Body of pancreas (tissue), 4 donors: Measurements from ENCODE around the gene IL10. TPM values are rescaled to one million over a fixed set of nuclear protein-coding genes. Genes with fewer than 3 reads are reported as not detected.

Source experiments
- ATAC-seq: fragments of 150-250 bp; one replicate; pipeline ENCODE4 v1.9.1; 2016
- DNase-seq, 4 donors: peaks; one replicate each; pipeline ENCODE4 v3.0.0-alpha.2; 2019
- H3K27ac ChIP-seq, 4 donors: fragments of 200-600 bp; sonication (generic); 1 replicate in 3 of 4; 2 replicates in 1 of 4; pipeline versions ENCODE4 v1.5.1 to v1.6.1; 2016 to 2019; ENCODE audit warnings: mild to moderate bottlenecking in 1 of 4, mixed read lengths in 1 of 4, moderate library complexity in 1 of 4
- H3K27me3 ChIP-seq, 2 donors: fragments of 200-600 bp; sonication (generic); one replicate each; pipeline ENCODE4 v1.6.0; 2016; ENCODE audit warnings: mild to moderate bottlenecking in 1 of 2
- H3K36me3 ChIP-seq, 2 donors: fragments of 200-600 bp; sonication (generic); replicated peaks in 1 of 2; 2 replicates each; pipeline ENCODE4 v1.5.1; 2016; ENCODE audit warnings: low read depth in 2 of 2; ENCODE audit not compliant: insufficient read depth in 1 of 2
- H3K4me1 ChIP-seq: fragments of 200-600 bp; sonication (generic); one replicate; pipeline ENCODE4 v1.6.0; 2016
- H3K4me3 ChIP-seq, 2 donors: fragments of 200-600 bp; sonication (generic); 1 replicate in 1 of 2; 2 replicates in 1 of 2; pipeline ENCODE4 v1.5.1; 2016 to 2019
- H3K9me3 ChIP-seq, 3 donors: fragments of 200-600 bp; sonication (generic); 1 replicate in 2 of 3; 2 replicates in 1 of 3; pipeline ENCODE4 v1.5.1; 2016
- CTCF ChIP-seq, 7 experiments: fragments of 450-650 bp in 4 of 7; fragments of 200-600 bp in 3 of 7; sonication (generic) in 3 of 7; IDR thresholded peaks; one replicate each; pipeline ENCODE4 v1.5.1; 2016 to 2019; ENCODE audit warnings: antibody characterized with exemption in 7 of 7
- POLR2A ChIP-seq, 3 donors: fragments of 450-650 bp; IDR thresholded peaks; one replicate each; pipeline ENCODE4 v1.6.1; 2016; ENCODE audit warnings: antibody characterized with exemption in 3 of 3, mild to moderate bottlenecking in 2 of 3
- WGBS, 2 donors: methylation state at CpG; one replicate each; pipeline ENCODE4 v1.1.5; 2017; 5-methylcytosine and 5-hydroxymethylcytosine counted together
- intact Hi-C: fragments of 100-400 bp; cut with DNase I; formaldehyde crosslinking; loops from one replicate; pipeline ENCODE4 v1.15.1; 2023
- total RNA-seq, 2 donors: library from RNA; depleted of rRNA; stranded (reverse); fragments of >200 nt; gene quantifications; one replicate each; pipeline ENCODE4 v1.1.0, GENCODE V29; 2016

IL10 gene
- total RNA-seq, 2 donors from 2014 or later = 1.0 TPM; not detected in 1

- Histone ChIP-seq H3K4me1 (no peaks in the 10 kb centered on the region), H3K27ac (no peak overlapping the region), H3K4me3 (no peak overlapping the region), H3K27me3 (no peaks in the 10 kb centered on the region), H3K9me3 (no peaks in the 10 kb centered on the region), H3K36me3 (no peaks in the 10 kb centered on the region)
- 78 to 80% methylated on average over 2 of the region's 2 CpGs for WGBS, 2 donors
- ATAC-seq (no peak), DNase-seq (no peak)
- TF ChIP-seq CTCF (IDR thresholded peaks at IDR 0.05) (no peak), POLR2A (IDR thresholded peaks at IDR 0.05) (no peak)
- intact Hi-C loops = no loop called here
These were observed 40.2 kb upstream of the IL10 start for GRCh38 chr1:206812471-206812870.

- intact Hi-C loops = no loop called here
- Histone ChIP-seq H3K36me3 (no peaks in the 10 kb centered on the region), H3K27me3 (no peaks in the 10 kb centered on the region), H3K27ac (no peak overlapping the region), H3K9me3 (no peaks in the 10 kb centered on the region), H3K4me1 (no peaks in the 10 kb centered on the region), H3K4me3 (no peak overlapping the region)
- 48 to 52% methylated on average over 4 of the region's 4 CpGs for WGBS, 2 donors
- peak; percentile 56 for ATAC-seq
- peak; percentile 29 to 62 (median 46) for DNase-seq
- TF ChIP-seq POLR2A (IDR thresholded peaks at IDR 0.05) (no peak), CTCF (IDR thresholded peaks at IDR 0.05) (peak; percentile 28 to 50 (median 44))
These were observed 37.3 kb upstream of the IL10 start for GRCh38 chr1:206809504-206810084.

DNA sequence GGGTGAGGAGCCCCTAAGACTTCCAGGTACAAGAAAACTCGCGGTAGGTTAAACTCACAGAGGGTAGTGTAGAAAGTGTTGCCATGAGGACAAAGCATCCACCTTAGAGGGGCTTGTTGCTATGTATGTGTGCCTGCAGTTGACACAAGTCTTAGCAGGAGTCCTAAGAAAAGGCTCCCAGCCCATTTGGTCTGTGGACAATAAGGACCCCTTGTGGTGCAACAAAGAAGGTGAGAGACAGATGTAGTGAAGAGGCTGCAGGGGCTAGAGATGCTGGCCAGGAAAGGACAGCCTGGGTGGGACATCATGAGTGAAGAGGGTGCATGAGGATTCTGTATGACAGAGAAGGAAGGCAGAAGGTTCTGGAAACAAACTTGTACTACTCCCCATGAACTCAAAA is 36.3 kb upstream of the IL10 start:
- DNase-seq = peak in 2 of 4 donors; percentile 22 to 28
- H3K9me3 ChIP-seq = no peaks in the 10 kb centered on the region
- no peaks in the 10 kb centered on the region for H3K4me1 ChIP-seq
- intact Hi-C loops = no loop called here
- H3K4me3 ChIP-seq = no peak overlapping the region
- no peaks in the 10 kb centered on the region for H3K27me3 ChIP-seq
- TF ChIP-seq CTCF (IDR thresholded peaks at IDR 0.05) (peak in 5 of 7 experiments; percentile 8 to 44 (median 33)), POLR2A (IDR thresholded peaks at IDR 0.05) (no peak)
- no peak for ATAC-seq
- H3K27ac ChIP-seq = no peak overlapping the region
- H3K36me3 ChIP-seq = no peaks in the 10 kb centered on the region
- WGBS, 2 donors = 53 to 62% methylated on average over 2 of the region's 2 CpGs

GRCh38 chr1:206805357-206805756 is 33.1 kb upstream of the IL10 start:
- intact Hi-C loops = no loop called here
- 21 to 29% methylated on average over 1 of the region's 1 CpG for WGBS, 2 donors
- Histone ChIP-seq H3K36me3 (no peaks in the 10 kb centered on the region), H3K27ac (no peak overlapping the region), H3K4me1 (peaks cover 6% of the 10 kb centered on the region), H3K4me3 (no peak overlapping the region), H3K27me3 (no peaks in the 10 kb centered on the region), H3K9me3 (no peaks in the 10 kb centered on the region)
- DNase-seq (no peak), ATAC-seq (no peak)
- TF ChIP-seq POLR2A (IDR thresholded peaks at IDR 0.05) (no peak), CTCF (IDR thresholded peaks at IDR 0.05) (no peak)

GRCh38 chr1:206804156-206804737 is 32.0 kb upstream of the IL10 start:
- intact Hi-C loops = no loop called here
- 84 to 95% methylated on average over 1 of the region's 1 CpG for WGBS, 2 donors
- no peak overlapping the region for H3K27ac ChIP-seq

More at GRCh38 chr1:206804156-206804737, 32.0 kb upstream of the IL10 start:
- Histone ChIP-seq H3K9me3 (no peaks in the 10 kb centered on the region), H3K36me3 (no peaks in the 10 kb centered on the region), H3K27me3 (no peaks in the 10 kb centered on the region), H3K4me1 (peaks cover 6% of the 10 kb centered on the region), H3K4me3 (no peak overlapping the region)
- TF ChIP-seq CTCF (IDR thresholded peaks at IDR 0.05) (no peak), POLR2A (IDR thresholded peaks at IDR 0.05) (no peak)
- ATAC-seq (no peak), DNase-seq (no peak)
